ENCODE data around the gene RNU2-63P.

- TF ChIP-seq, protein P1, sequence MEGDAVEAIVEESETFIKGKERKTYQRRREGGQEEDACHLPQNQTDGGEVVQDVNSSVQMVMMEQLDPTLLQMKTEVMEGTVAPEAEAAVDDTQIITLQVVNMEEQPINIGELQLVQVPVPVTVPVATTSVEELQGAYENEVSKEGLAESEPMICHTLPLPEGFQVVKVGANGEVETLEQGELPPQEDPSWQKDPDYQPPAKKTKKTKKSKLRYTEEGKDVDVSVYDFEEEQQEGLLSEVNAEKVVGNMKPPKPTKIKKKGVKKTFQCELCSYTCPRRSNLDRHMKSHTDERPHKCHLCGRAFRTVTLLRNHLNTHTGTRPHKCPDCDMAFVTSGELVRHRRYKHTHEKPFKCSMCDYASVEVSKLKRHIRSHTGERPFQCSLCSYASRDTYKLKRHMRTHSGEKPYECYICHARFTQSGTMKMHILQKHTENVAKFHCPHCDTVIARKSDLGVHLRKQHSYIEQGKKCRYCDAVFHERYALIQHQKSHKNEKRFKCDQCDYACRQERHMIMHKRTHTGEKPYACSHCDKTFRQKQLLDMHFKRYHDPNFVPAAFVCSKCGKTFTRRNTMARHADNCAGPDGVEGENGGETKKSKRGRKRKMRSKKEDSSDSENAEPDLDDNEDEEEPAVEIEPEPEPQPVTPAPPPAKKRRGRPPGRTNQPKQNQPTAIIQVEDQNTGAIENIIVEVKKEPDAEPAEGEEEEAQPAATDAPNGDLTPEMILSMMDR (conservative IDR thresholded peaks at IDR 0.05; ENCODE audit: low read length): no peak
- TF ChIP-seq EZH2phosphoT487 (IDR thresholded peaks at IDR 0.05; ENCODE audit: borderline replicate concordance, low read depth, low read length): no peak
Measured at GRCh38 chr2:88028931-88029330, 12.6 kb upstream of the RNU2-63P start.
